ENCODE data around the gene APEX2. TPM values are rescaled to one million over a fixed set of nuclear protein-coding genes. Genes with fewer than 3 reads are reported as not detected.
"Not testable (repeated sequence)": the region's sequence is repeated elsewhere in the genome, so short reads cannot be mapped to it uniquely, and the experiment has no call there.

APEX2 gene
- total and polyA plus RNA-seq, 10 donors: 7.2 to 17.4 (median 13.7) TPM

GRCh38 chrX:54980334-54980733 lies 19.8 kb upstream of the APEX2 start:
- H3K9me3 ChIP-seq: peaks cover 0 to 11% (median 0%) of the 10 kb centered on the region in 8 donors
- TF ChIP-seq CTCF (IDR thresholded peaks at IDR 0.05 in 8 of 11, conservative IDR thresholded peaks at IDR 0.05 in 3 of 11) (no peak), POLR2AphosphoS5 (IDR thresholded peaks at IDR 0.05) (no peak), POLR2A (IDR thresholded peaks at IDR 0.05) (no peak)
- H3K4me3 ChIP-seq: no peak overlapping the region
- H3K27me3 ChIP-seq (replicated peaks in 1 of 7): peaks cover 0 to 8% (median 0%) of the 10 kb centered on the region in 7 donors
- no peaks in the 10 kb centered on the region for H3K4me1 ChIP-seq
- WGBS, 5 donors: 64 to 90% (median 73%) methylated on average over 6 of the region's 6 CpGs
- intact Hi-C loops (cut with DNase I; ENCODE audit: low total_unique reads): no loop called here
- H3K36me3 ChIP-seq: no peaks in the 10 kb centered on the region
- no peak for DNase-seq
- no peak overlapping the region for H3K27ac ChIP-seq

GRCh38 chrX:54983306-54983705 lies 16.9 kb upstream of the APEX2 start:
- peaks cover 0 to 11% (median 0%) of the 10 kb centered on the region in 8 donors for H3K9me3 ChIP-seq
- H3K27ac ChIP-seq; H3K4me1 ChIP-seq; H3K27me3 ChIP-seq (replicated peaks in 1 of 7); H3K4me3 ChIP-seq; intact Hi-C loops (cut with DNase I; ENCODE audit: low total_unique reads); H3K36me3 ChIP-seq; DNase-seq: not testable (repeated sequence)
- 87 to 95% (median 89%) methylated on average over 2 of the region's 2 CpGs for WGBS, 5 donors

GRCh38 chrX:54991706-54992105 lies 8.5 kb upstream of the APEX2 start:
- TF ChIP-seq POLR2A (IDR thresholded peaks at IDR 0.05) (no peak), POLR2AphosphoS5 (IDR thresholded peaks at IDR 0.05) (no peak), CTCF (IDR thresholded peaks at IDR 0.05 in 8 of 11, conservative IDR thresholded peaks at IDR 0.05 in 3 of 11) (no peak)
- Histone ChIP-seq H3K9me3 (no peaks in the 10 kb centered on the region), H3K27me3 (replicated peaks in 1 of 7) (no peaks in the 10 kb centered on the region), H3K27ac (no peak overlapping the region), H3K4me3 (no peak overlapping the region), H3K4me1 (no peaks in the 10 kb centered on the region), H3K36me3 (no peaks in the 10 kb centered on the region)
- WGBS, 5 donors: 90 to 97% (median 94%) methylated on average over 2 of the region's 2 CpGs
- DNase-seq: no peak
- intact Hi-C loops (cut with DNase I; ENCODE audit: low total_unique reads): no loop called here

DNA sequence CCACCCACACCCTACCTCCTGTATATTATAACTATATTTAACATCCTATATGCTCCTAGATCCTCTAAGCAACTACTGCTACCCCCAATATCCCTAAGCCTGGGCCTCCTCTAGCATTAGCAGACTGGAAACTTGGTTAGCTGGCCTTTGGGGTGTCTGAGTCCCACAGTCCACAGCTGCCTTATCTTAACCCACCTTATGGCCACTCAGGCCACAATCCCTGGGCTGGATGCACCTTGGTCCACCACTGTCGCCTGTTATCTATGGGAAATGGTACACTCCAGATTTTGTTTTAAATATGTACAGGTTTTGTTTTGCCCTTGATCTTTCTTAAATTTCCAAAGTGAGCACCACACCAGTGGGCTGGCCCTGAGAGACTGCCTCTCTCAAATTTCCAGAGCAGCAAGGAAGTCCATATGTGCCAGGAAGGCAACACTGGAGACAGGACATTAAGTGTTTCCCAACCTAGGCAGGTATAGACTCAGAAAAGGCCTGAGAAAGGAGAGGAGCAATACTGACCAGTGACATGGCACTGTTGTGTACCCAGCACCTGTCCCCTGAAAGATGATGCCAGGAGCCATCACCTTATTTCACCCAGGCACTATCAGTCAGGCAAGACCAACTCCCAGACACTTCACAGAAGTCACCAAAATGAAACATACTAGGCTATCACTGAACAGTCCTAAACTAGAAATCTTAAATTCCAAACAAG lies 7.1 kb upstream of the APEX2 start:
- no peak overlapping the region for H3K4me3 ChIP-seq
- DNase-seq: no peak
- no peak overlapping the region for H3K27ac ChIP-seq
- H3K27me3 ChIP-seq (replicated peaks in 1 of 7): no peaks in the 10 kb centered on the region
- intact Hi-C loops (cut with DNase I; ENCODE audit: low total_unique reads): no loop called here
- no peaks in the 10 kb centered on the region for H3K4me1 ChIP-seq
- no peaks in the 10 kb centered on the region for H3K9me3 ChIP-seq
- H3K36me3 ChIP-seq: no peaks in the 10 kb centered on the region
- TF ChIP-seq POLR2A (IDR thresholded peaks at IDR 0.05) (no peak), CTCF (IDR thresholded peaks at IDR 0.05 in 8 of 11, conservative IDR thresholded peaks at IDR 0.05 in 3 of 11) (no peak), POLR2AphosphoS5 (IDR thresholded peaks at IDR 0.05) (no peak)
- 73 to 97% (median 84%) methylated on average over 1 of the region's 1 CpG for WGBS, 5 donors
